T follicular helper cell (primary cell): ENCODE results near the gene ASXL3.

ENCODE experiments used
- DNase-seq: peaks from one replicate; pipeline ENCODE4 v3.0.0-alpha.2; 2020; ENCODE audit warnings: low read depth

ASXL3 gene

DNA sequence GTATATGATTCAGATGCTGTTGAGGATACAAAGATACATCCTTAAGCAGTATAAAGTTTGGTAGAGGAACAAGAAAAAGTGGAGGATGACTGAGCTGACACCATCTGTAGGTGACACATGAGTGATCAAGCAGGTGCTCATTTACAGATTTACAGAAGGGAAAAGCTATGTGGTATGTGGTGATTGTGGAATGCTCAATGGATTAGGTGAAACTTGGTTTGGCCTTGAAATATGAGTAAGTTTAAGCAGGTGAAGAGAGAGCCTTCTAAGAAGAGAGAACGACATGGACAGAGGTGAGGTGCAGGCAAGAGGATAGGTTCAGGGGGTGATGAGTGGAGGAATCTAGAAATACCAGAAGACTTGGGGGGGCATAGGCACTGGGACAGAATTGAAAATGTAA, 5.9 kb downstream of the ASXL3 start:
- no peak for DNase-seq

DNA sequence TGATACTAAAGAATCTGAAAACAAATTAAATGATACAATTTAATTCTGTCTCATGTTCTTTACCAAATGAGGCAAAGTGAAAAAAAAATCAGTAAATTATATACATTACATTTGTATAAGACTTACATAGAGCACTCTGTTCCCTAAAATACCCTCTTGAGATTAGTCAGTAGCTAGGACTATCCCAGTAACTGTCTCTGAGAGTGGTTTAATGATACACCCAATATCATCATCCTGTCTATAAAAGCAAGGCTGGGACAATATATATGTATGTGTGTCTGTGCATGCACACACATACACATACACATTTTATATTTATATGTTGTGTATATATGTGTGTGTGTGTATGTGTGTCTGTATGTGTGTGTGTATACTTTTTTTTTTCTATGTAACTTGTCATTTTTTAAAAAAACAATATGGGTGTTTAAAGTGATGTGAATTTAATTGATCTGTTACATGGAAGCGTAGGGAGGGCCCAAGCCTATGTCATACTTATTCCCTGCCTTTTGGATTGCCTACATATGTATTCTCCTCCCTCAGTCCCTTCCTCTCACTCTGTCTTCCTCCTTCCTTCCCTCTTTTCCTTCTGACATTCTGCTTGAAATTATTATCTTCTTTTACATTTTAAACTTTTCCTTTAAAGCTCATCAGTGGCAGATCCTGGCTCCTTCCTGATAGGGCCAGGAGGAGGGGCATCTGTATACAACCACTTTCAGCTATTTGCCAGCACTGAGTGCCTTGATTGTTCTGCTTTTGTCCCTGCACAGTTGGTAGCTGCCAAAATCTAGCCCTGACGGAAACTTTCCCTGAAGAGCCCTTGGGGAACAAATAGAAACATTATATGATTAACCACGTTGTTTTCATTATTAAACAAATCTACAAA, 6.8 kb downstream of the ASXL3 start:
- no peak for DNase-seq

DNA sequence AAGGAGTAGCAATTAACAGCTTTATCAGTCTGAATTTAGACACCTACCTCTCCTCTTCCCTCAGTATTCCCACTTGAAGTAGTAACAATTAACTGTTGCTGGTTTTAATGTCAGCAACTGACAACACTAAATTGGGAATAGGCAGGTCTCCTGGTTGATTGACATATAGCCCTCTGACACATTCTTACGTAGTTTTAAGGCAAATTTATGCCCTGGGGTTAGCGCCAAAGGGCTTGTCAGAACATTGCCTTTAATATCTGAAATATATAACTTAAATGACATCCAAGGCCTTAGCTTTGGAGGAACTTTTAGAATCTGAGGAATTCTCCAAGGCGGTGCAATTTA, 7.4 kb downstream of the ASXL3 start:
- no peak for DNase-seq

DNA sequence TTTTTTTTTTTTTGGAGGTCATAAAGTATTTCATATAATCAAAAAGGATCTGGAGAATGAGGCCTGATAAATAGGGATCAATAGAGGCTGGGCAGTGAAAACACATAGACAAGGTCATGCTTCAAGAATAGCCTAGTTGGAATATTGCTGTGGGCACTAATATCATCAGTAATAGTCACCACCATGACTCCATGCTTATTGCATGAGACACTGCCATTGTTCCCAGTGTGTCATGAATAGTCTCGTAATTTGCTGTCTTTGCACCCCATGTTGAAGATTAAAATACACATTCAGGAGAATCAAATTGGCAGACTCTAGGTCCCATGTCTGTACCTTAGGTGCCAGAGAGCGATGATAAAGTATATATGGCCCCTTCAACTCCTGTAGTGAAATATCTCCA, 10.3 kb downstream of the ASXL3 start:
- no peak for DNase-seq

DNA sequence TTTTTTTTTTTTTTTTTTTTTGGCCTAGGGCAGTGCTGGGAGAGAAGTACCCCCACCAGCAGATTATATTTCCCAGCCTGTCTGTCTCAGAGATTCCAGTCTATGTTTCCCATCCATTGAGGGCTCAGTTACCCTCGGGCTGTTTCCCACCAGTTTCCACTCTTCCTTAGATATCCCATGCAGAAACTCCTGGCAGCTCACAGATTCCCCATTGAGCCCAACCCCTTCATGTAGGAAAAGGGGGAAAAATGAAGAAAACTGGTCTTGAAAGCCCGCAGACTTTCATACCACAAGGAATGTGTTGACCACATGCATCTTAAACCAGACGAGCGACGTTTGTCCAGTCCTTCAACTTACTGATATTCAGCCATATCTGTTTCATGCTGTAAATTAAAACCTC, 15.2 kb downstream of the ASXL3 start:
- no peak for DNase-seq

DNA sequence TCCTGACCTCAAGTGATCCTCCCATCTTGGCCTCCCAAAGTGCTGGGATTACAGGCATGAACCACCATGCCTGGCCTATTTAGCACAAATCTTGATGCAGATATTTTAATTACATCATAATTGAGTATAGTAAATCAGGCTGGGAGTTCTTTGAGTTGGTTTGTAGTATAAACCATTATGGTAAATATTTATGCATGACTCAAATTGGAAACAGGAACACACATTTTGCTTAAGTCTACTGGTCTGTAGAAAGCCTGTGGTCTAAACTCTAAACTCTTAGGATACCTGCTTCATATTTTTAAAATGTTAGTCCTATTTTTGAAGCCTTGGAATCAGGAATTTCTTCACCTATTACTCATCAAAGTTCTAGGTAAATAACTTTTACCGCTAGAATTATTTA, 16.8 kb downstream of the ASXL3 start:
- DNase-seq, result no peak

DNA sequence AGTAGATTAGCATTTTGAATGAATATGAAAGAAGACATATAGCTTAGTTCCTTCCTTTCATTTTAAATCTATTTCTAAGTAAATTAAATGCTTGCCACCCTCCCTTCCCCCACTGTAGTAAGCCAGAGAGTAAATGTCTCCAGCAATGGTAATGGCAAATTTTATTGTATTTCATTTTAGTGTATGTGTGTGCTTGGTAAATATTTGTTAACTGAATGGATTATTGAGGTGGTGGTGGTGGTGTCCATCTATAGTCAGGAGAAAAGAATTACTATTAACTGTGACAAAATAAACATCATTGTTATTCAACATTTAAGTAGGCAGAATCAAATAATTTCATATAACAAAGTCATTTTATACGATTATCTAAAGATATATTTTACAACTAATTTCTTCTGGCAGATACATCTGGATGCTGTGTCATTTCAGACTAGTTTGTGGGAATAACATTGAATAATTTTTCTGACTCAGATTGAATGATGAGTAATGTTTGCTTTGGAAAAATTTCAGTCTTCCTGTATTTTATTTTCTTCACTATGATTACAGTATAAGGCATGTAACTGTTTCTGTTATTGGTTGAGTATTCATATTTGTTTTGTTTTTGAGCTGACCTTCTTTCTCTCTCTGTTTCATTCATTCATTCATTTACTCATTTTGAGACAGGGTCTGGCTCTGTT, 18.3 kb downstream of the ASXL3 start:
- no peak for DNase-seq

DNA sequence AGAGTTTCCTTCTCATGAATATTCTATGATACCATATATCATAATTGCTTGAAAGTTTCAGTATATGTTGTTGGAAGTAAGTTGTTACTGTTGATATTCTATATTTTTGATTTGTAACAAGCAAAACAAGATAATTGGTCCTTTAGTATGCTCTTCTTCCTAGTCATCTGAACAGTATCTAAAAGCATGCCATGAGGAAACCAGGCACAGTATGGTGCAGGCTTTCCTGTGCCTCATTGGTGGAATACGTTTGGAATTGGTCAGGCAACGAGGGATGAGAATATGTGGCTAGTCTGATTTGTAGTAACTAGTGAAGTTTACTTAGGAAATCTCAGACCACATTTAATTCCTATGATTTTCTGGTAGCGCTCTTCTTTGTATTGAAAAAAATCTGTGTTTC, 22.8 kb downstream of the ASXL3 start:
- no peak for DNase-seq

DNA sequence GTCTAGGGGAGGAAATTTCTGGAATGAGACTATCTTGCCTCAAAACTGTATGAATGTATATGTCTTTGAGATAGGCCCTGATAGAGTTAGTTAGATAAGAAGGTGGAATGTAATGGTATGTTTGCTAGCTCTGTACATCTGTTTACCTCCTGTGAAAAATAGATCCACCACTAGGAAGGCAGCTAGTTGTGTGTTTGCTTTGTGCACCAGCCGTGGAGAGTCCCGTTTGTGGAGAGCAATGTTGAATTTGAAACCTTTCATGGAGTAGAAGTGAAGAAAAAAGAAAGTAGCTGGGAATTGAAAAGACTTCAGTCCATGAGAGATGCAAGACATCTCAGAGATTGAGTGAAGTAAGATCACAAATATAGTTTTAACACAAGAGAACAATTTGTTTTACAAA, 25.4 kb downstream of the ASXL3 start:
- no peak for DNase-seq

DNA sequence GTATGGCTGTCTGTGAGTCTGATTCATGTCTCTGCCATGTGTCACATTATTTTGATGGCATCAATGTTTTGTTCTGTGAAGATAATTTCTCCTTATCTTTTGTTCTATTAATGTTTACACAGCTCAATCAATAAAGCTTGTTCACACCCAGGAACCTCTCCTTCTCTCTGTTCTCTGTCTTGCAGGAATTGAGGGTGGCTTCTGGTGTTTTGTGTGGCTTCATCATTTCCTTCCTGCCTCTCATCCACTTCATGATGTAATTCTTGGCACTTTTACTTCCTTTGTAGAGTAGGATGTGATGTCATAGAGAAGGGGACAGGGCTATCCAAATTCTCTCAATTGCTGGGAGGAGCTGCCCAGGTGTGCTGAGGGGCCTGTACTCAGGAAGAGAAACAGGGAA, 27.2 kb downstream of the ASXL3 start:
- no peak for DNase-seq

DNA sequence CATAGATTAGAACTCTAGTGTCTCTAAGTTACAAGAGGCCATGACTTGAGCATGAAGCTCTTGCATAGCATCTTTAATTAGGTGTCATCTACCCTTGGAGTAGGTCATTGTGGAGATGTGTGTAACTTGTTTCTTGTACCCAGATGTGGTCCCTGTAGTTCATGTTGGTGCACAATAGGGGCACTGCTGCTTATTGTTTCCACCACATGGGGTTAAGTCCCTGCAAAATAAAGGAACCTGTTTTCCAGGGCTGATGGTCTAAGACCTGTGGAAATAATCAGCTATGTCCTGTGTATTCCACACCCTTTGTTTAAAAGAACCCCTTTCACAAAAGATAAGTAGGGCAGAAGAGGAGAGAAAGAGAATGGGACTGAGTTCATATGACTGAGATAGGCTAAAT, 28.6 kb downstream of the ASXL3 start:
- DNase-seq, result no peak

DNA sequence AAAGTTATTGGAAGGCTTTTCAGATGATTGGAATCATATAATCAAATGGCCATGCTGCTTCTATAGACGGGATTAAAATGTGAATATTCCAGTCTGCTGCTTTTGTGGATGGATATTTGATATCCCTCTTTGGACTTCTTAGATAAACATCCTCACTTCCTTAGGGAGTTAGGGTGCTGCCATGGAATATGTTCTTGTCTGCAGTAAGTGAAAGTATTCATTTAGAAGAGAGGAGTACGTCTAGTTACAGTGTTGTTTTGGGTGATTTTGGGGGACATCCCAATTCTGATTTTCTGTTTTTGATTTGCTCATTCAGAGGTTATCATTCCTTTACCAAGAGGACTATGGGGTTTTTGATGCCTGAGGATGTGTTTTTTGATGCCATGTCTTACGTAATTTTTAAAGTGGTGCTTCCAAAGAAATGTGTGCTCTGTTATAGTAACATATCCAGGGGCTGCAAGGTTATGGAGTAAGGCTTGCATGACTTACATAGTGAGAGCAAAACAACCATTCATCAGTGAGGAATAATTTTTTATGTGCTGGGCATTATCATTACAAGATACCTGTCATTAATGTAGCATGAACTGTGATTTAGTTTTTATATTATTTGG, 33.6 kb downstream of the ASXL3 start:
- no peak for DNase-seq

DNA sequence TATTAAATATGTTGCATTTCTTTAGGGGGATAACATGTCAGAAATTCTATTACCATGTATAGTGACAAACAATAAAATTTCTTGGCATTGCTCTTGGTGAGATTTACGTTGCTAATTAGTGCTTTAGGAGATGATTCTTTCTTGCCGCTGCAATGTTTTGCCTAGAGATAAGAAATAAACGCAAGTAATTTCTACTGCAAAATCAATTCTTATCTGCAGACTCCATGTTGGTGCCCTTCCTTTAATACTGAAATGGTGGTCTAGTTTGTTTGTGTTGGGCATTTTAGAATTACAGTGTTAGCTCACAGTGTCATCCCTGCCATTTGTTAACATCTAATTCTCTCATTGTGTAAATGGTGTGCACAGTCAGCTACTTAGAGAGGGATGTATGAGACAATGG, 34.6 kb downstream of the ASXL3 start:
- DNase-seq, result no peak

DNA sequence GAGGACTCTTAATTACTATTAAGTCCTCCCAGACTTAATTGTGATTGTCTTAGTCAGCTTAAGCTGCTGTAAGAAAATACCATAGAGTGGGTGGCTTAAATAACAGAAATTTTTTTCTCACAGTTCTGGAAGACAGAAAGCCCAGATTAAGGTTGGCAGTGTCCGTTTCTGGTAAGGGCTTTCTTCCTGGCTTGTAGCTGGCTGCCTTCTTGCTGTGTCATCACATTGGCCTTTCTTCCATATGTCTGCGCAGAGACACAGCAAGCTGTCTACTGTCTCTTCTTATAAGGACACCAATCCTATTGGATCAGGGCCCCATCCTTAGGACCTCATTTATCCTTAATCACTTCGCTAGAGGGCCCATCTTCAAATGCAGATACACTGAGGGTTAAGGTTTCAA, 38.5 kb downstream of the ASXL3 start:
- no peak for DNase-seq

DNA sequence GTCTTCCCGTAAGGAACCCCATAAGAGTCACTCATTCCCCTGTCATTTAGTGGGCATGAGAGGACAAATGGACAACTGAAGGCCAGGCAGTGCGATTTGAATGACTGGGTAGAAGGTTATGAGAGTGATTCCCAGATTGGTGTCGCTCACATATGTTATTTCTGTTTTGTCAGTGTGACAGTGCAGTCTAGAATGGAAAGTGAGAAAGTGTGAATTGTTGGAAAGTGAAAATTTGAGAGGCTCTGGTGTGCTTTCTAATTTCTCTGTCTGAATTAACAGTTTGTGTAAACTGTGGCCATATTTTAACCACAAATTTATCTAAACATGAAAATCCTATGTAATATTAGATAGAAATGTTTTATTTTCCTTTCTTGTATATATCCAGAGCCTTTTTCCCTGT, 49.1 kb downstream of the ASXL3 start:
- DNase-seq, result no peak

DNA sequence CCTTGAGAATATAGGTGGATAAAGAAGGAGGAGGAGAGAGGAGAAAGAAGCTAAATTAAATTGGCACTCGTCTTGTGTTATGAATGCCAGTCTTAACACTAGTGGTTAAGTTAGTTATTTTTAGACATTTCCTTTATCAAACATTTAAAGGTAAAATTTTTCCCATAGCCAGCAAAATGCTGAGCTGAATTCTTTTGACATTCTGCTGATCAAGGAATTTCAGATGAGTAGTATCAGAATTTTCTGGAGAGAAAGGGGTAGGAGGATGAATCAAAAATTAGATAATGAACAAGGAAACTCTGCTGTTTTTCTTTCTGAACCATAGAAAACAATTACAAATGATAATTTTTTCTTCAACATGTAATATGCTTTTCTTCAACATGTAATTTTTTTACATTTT, 52.5 kb downstream of the ASXL3 start:
- DNase-seq, result no peak

DNA sequence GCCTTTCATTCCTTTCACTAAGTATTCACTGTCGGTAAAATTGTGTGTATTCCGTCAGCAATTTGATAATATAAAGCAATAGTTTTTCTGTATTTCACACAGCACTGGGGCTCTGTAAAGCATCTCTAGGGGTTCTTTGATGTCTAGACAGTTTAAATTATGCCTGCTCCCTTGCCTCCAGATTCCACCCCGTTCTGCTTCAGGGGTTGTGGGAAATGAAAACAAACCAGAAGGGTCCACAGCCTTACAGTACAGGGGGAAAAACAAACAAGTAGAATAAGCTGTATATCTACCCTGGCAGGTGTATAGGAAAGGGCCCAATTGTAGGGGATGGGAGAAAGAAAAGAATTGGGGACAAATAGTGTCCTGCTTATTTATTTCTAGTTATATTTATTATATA, 63.1 kb downstream of the ASXL3 start:
- DNase-seq, result no peak

DNA sequence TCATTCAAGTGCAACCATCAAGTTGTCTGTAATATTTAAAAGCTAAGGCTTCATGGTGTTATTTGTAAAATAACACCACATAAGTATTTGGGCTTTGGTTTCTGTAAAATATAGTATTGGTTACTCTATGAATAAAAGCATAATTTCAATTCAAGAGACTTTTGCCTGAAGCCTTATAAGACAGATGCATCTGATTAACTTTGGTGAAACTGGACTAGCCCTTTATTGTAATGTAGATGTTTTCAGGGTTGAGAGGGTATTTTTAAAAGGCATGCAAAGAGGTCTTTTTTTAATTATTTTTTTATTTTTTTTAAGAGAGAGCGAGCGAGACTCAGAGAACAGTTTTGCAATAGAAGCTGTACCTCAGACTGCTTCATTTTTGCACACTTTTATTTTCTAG, 66.5 kb downstream of the ASXL3 start:
- DNase-seq, result no peak

DNA sequence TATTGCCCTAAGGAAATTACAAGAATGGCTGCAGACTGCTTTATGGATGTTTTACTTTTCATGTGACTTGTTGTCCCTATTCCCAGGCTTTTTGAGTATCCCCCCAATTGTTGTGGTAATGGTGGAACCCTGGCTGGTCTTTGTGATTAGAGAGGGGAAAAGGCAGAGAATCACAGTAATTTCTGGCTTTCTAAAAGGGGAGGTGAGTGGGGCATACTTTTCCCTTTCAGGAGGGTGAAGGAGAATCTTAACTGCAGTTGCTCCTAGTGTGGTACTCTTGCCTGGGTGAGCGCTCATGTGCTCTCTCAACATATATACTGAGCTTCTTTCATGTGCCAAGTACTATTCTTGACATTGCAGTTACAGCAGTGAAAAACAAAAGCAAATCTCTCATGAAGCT, 69.3 kb downstream of the ASXL3 start:
- no peak for DNase-seq

DNA sequence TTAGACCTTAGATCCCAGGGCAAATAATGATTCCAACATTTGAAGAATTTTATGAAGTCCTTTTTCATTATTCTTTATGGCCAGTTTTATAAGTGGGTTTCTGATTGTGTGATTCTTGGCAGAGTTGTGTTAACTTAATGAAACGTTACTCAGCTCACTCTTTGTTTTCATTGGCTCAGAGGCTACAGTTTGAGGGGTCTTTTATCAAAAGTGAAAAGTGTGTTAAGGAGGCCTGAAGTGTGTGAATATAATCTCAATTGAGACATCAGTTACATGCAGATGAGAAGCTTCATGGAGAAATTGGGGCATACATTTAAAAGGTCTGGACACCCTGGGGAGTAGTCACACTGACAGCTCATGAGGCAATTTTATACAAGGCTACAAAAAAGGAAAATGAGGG, 74.6 kb downstream of the ASXL3 start:
- DNase-seq, result no peak

DNA sequence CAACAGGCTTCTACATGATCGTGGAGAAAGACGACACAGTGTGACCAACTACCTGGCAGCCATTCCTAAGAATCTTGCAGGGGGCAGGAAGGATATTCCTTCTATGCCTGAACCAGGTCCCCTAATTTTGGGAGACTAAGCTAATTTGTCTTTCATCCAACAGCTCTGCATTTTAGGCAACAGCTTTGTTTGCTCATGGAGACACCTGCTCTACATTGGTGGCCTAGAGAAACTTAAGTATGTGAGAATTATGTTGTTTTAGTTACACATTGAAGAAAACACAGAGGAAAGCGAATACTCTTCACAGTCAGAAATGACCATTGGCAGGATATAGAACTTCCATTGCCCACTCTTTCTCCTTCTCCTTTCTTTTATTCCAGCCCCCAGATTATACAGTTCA, 75.2 kb downstream of the ASXL3 start:
- no peak for DNase-seq

DNA sequence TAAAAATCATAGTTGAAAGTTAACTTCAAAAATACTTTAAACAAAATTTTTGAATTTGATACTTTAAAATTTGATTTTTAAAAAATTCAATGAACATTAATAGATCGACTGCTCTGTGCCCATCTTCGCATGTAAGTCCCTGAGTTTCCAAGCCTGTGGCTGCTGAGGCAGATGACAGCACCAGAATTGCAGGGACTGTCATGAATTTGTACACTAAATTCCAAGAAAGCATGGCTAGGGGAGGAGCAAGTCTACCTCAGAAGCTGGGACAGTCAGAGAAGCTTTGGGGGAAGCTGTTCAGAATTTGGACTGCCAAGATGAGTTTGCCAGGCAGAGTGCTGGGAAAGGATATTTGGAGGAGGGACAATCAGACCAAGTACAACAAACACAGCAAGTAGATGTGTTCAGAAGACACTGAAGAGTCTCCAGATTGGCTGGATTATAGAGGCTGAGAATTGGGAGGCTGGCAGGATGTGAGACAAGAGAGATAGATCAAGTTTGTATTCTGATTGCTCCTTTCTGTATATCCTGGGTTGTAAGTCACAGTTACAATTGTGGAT, 79.0 kb downstream of the ASXL3 start:
- DNase-seq, result no peak

DNA sequence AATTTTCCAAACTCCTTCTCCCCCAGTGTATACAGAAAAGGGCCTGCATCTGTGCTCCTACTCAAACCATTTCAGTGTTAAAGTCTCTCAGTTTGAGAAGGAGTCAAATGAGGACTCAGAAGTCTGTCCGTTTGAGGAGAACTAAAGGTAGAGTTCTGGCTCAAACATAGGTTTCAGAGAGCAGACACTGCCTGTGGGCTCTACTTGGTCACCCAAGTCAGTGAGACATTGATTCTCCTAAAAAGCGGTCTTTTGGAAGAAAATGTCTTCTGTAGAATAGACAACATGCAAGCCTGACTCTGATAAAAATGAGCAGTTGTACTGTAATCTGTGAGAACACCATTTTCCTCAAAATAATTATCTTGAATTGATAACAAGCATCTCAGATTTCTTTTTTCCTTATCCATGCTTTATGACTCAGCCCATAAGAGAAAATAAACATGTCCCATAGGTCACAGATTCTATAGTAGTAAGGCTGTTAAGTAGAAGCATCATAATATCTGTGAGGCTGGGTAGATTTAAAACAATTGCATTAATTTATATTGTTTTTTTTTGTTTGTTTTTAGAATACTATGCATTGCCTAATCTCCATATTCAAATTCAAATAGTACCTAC, 82.8 kb downstream of the ASXL3 start:
- DNase-seq, result no peak
